ENCODE results near the gene MYO18B.
A peak's percentile ranks its signal among the peaks of the same experiment; 100 is the strongest.

MYO18B gene

DNA sequence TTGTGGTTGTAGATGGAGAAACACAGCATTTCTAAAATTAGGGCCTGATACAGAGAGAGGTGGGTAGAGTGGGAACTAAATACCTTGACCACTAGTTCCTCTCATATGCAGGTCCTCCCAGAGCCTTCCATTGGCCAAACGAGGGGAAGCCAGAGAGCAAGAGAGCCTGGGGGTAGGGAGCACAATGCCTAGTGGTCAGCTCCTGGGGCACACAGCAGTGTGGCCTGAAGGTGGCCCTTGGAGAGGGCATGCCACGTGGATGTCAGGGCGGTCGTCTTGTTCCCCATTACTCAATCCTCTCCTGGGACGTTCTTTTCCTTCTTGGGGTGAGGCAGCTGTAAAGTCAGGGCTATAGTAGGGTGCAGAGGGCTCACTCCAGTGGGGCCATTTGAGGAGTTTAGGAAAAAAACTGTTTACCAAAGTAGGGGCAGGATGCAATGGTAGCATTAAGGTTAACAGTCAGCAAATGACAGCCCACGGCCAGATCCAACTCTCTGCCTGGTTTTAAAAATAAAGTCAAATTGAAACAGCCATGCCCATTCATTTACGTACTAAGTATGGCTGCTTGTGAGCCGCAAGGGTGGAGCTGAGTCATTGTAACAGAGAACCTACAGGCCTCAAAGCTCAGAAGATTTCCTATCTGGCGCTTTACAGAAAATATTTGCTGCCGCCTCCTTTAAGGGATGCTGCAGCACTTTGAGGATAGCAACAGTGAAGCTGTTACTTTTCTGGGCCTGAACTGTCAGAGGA, 7.6 kb downstream of the MYO18B start:
- peak; percentile 50 for DNase-seq

GRCh38 chr22:25750569-25751173, 8.7 kb downstream of the MYO18B start:
- peak; percentile 40 for DNase-seq

DNA sequence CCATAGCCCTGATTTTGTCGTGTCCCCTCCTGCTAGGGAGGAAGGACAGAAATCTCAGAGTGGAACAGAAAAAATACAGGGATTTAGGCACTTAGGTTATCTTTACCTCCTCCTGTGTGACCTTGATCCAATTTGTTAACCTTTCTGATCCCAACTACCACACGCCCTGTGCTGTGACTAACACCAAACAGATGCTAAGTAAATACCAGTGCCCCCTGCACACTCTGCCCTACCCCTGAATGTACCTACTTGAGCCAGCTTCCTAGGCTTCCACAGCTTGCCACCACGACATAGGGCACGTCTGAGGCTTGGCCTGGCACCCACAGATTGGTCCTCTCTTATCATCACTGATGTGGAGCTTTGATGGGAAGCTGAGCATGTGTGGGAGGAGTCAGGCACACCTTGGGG, 9.2 kb downstream of the MYO18B start:
- no peak for DNase-seq

DNA sequence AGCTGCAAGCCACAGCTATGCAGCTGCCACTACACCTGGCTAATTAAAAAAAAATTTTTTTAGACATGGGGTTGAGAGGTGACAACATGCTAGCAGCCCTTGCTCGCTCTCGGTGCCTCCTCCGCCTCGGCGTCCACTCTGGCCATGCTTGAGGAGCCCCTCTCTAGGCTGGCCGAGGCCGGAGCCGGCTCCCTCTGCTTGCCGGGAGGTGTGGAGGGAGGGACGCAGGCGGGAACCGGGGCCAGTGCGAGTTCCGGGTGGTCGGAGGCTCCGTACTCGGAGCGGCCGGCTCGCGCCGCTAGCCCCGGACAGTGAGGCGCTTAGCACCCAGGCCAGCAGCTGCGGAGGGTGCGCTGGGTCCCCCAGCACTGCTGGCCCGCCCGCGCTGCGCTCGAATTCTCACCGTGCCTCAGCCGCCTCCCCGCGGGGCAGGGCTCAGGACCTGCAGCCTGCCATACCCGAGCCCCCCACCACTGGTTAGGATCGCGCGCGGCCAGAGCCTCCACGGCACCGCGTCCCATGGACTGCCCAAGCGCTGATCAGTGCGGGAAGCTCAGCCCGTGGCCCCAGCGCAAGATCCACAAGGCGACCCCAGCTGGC, 10.7 kb downstream of the MYO18B start:
- DNase-seq = no peak

- DNase-seq = no peak
Observed at GRCh38 chr22:25753252-25753651, 11.3 kb downstream of the MYO18B start.

DNA sequence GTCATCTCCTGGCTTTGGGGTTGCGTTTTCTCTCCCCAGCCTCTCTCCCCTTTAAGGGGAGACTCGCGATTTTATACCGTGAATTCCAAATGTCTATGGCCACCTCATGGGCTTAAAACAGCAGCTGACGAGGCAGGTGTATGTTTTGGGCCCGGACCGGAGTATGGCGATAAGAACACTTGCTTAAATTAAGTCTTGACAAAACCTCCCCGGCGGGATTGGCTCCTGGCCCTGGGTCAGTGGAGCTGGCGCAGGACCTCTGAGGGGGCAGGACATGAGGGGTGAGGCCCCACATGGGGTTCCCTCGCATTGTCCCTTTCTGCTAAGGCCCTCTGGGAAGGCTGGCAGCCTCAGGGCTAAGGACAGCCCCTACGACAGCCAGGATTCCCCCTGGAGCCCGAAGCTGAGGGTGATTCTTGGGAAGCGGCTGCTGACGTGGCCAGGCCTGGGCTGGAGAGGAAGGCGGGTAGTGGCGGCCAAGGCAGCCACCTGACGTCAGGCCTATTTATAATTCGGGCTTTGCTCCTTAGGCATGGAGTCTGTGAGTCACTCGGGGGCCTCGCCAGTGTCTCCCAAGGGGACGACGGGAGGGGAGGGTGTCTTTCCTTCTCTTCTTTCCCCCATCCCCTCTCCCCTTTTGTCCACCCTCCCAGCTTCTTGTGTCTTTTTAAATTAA, 12.7 kb downstream of the MYO18B start:
- DNase-seq = no peak

- DNase-seq = no peak
Observed at GRCh38 chr22:25757686-25758085, 15.7 kb downstream of the MYO18B start.

DNA sequence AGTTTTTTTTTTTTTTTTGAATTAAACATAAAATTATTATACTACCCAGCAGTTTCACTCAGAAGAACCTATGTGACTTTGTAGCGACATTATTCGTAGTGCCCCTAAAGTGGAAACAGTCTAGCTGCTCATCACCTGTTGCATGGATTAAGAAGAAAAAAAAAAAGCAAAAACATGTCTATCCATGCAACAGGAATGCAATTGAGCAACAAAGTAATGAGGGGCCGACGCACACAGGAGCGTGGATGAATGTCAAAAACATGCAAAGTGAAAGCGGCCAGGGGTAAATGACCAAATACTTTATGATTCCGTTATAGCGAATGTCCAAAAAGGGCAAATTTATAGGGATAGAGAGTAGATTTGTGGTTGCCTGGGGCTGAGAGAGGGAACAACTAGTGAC, 16.3 kb downstream of the MYO18B start:
- DNase-seq = no peak

- peak; percentile 74 for DNase-seq
Observed at GRCh38 chr22:25759825-25760231, 17.8 kb downstream of the MYO18B start.

DNA sequence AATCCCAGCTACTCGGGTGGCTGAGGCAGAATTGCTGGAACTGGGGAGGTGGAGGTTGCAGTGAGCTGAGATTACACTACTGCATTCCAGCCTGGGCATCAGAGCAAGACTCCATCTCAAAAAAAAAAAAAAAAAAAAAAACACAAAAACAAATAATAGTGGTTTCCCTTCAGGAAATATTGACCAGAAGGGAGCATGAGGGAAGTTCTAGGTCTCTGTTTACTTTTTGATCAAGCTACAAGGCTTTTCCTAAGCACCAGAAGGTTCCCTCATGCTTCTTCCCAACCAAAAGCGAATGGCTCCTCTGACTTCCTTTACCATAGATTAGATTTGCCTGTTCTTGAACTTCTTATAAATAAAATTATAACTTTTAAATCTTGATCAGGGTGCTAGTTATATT, 18.3 kb downstream of the MYO18B start:
- no peak for DNase-seq

DNA sequence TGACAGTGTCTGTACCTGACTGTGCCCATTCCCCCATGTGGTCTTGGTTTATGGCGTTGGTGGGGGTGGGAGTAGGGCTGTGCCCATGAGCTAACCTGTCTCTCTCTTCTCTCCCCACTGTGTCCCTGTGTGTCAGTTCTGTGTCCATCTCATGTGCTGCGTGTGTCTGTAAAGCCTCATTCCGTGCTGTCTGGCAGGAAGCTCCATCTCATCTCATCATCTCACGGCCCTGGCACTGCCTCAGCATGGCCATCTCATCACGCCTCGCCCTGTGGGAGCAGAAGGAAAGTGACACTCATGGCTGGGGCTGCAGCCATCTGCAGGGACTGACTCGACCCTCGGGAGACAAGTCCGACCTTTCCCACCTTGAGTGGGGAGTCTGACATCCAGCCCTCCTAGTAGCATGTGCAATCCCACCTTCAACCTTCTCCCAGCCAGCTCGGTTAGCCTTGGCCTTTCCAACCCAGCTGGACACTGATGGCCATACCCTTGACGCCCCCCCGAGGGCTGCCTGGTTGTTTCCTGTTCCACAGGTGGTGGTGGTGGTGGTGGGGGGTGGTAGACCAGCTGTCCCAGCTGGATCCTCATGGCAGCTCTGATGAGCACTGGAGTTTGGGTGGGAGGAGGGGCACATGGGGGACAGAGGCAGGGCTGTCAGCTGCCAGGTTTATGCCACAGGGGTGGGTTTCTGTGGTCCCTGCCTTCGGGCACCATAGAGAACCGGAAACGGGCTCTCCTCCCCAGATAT, 19.0 kb downstream of the MYO18B start:
- DNase-seq = no peak

- peak; percentile 82 for DNase-seq
Observed at GRCh38 chr22:25762147-25762546, 20.2 kb downstream of the MYO18B start.

- DNase-seq = no peak
Observed at GRCh38 chr22:25763239-25763777, 21.3 kb downstream of the MYO18B start.

GRCh38 chr22:25764270-25765015, 22.5 kb downstream of the MYO18B start:
- DNase-seq = no peak

DNA sequence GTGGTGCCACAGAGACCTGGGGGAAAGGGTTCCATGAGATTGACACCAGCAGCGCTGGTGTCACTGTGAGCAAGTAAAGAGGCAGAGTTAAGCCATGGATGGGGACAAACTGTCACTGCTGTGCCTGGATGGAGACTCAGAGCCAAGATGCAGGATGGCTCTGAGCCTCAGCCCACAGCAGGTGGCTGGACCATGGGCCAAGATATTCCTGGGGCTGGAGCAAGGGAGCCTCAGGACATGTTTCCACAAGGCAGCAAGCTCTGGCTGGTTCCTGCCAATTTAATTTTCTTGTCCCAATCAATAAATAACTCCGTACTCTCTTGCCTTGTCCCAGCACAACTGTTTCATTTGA, 23.0 kb downstream of the MYO18B start:
- no peak for DNase-seq

DNA sequence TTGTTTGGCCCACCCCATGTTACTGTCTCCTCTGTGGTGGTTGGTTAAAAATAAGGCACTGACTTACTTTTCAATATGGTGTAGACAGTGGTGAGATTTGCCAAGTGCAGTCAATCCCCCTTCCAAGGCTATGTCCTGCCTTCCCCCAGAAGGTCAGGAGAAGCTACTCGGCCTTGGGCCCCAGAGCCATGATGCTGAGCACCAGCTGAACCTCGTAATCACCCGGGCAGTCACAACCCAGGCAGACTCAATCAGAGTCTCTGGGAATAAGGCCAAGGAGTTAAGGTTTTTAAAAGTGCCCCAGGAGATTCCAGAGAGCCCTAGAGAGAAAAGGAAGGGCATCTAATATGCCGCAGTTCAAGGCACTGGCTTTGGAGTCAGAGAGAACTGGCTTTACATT, 23.8 kb downstream of the MYO18B start:
- DNase-seq = no peak

DNA sequence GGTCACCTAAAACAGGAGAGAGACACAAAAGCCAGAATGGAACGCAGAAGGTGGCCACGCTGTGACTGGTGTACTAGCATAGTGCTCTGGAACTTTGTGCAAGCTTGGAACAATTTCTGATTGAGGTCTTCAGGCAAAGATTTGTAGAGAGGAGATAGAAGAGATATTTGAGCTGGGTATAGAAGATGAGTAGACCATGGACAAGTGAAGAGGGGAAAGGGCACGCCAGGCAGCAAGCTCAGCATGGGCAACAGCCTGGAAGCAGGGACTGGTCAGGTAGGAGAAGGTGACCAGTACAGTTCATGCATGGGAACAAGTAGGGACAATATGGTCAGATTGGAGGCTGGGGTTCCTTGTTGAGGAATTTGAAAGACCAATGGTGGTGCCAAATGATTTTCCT, 24.4 kb downstream of the MYO18B start:
- DNase-seq = no peak

DNA sequence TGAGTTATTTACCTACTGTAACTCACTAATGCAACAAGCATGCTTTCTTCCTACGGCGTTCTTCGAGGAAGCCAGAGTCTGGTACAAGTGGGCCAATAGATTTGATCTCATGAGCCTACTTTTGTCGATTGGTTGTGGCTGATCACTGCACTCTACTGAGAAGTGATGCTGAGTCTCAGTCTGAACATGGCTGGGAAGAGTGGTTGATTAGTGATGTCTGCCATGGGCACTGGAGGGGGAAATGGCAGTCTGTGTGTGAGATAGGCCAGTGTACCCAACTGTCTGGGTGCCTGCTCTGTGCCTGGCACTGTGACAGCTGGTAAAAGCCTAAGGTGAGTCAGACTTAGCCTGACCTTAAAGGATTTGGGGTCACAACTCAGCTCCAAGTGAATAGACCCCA, 28.3 kb downstream of the MYO18B start:
- no peak for DNase-seq

GRCh38 chr22:25772288-25772687, 30.3 kb downstream of the MYO18B start:
- no peak for DNase-seq

DNA sequence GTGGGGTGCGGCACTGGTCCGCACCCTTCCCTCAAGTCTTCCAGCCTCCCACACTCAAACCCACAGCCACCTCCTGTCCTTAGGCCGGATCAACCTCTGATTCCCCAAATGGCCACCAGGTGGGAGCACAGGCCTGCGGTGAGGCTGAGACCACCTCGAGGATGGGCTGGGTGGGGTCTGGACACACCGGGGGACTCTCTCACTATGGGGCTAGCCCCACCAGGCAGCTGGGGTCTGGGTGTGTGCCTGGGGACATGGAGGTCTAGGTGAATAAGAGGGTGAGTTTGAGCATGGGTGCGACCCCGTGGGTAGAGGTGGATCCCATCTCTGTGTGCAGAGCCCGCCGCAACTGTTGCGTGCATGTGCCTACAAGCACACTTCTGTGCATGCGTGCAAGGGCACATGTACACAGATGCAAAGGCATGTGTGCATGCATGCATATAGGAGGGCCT, 32.6 kb downstream of the MYO18B start:
- DNase-seq = peak; percentile 37

DNA sequence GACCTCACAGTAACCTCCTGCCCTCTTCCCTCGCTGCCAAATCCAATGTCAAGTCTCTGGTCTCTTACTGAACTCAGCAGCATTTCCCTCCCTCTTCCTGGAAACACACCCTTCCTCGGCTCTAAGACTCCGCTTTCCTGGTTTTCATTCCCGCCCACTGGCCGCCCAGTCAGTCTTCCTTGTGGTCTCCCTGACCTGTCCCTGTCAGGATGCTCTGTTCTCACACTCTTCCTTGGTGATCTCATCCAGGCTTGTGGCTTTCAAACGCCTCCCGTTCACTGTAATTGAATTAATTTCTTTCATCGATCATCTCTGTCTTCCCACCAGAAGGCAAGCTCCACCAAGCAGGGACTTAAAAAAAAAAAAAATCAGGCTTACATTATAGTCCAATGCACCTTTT, 33.5 kb downstream of the MYO18B start:
- DNase-seq = no peak

DNA sequence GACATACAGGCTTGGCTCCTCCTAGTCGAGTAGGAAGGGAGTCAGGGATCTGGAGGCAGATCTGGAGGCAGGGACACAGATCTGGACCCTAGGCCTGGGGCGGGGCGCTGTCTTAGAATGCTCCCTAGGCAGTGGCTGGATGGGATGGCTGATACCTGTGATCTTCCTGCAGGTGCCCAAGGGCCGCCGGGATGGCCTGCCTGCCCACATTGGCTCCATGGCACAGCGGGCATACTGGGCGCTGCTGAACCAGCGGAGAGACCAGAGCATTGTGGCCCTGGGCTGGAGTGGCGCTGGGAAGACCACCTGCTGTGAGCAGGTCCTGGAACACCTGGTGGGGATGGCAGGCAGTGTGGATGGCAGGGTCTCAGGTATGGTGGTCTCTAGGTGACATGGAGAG, 35.4 kb downstream of the MYO18B start:
- DNase-seq = no peak
